GM12874 (cell line): ENCODE data around the gene APOD.

ENCODE experiments used
- CTCF ChIP-seq: IDR thresholded peaks from 2 replicates; pipeline ENCODE4 v1.5.1; 2011; ENCODE audit warnings: low read depth, mild to moderate bottlenecking, control low read depth, low read length, moderate library complexity; ENCODE audit not compliant: insufficient read depth

APOD gene

DNA sequence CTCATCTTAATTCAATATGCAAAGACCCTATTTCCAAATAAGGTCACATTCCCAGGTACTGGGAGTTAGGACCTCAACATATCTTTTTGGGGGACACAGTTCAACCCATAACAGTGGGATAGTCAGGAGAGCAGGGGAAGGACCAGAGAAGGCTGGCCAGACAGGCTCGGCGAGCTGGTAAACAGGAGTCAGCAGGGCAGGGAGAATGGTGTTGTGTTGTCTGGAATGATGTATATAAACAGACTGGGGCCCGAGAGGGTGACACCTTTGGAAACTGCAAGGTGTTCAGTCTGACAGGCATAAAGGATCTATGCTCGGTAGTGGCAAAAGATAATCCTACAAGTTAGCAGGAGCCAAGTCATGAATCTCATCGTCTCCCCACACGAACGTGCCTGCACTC is 30.5 kb downstream of the APOD start:
- TF ChIP-seq CTCF = no peak

GRCh38 chr3:195551381-195551978 is 32.3 kb downstream of the APOD start:
- TF ChIP-seq CTCF = no peak

- TF ChIP-seq CTCF = no peak
Measured at GRCh38 chr3:195550723-195551122, 33.0 kb downstream of the APOD start.

GRCh38 chr3:195549931-195550519 is 33.7 kb downstream of the APOD start:
- TF ChIP-seq CTCF = no peak

- TF ChIP-seq CTCF = no peak
Measured at GRCh38 chr3:195548987-195549386, 34.8 kb downstream of the APOD start.

DNA sequence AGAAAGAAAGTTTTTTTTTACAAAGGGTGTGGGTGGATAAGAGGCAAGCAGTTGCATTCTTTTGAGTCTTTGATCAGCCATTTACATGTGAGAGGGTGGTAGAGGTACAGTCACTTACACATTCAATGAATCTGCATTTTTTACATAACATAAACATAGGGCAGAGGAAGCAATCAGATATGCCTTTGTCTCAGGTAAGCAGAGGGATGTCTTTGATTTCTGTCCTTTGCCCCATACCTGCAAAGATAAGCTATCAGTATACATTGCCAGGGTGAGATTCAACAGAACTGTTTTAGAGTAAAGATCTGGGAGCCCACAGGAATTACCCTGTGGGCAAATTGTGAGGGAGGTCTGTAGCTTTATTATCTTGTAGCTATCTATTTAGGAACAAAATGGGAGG is 35.2 kb downstream of the APOD start:
- TF ChIP-seq CTCF = no peak

GRCh38 chr3:195548006-195548405 is 35.7 kb downstream of the APOD start:
- no peak for TF ChIP-seq CTCF
